HL-60/S4 (cell line): ENCODE data around the gene VSNL1.

Experiments
- in situ Hi-C: fragments of 300-500 bp; cut with MboI; formaldehyde crosslinking; loops from 2 replicates; pipeline ENCODE4 v1.14.3; 2022; ENCODE audit warnings: low sequenced_read_pairs

Gene VSNL1

DNA sequence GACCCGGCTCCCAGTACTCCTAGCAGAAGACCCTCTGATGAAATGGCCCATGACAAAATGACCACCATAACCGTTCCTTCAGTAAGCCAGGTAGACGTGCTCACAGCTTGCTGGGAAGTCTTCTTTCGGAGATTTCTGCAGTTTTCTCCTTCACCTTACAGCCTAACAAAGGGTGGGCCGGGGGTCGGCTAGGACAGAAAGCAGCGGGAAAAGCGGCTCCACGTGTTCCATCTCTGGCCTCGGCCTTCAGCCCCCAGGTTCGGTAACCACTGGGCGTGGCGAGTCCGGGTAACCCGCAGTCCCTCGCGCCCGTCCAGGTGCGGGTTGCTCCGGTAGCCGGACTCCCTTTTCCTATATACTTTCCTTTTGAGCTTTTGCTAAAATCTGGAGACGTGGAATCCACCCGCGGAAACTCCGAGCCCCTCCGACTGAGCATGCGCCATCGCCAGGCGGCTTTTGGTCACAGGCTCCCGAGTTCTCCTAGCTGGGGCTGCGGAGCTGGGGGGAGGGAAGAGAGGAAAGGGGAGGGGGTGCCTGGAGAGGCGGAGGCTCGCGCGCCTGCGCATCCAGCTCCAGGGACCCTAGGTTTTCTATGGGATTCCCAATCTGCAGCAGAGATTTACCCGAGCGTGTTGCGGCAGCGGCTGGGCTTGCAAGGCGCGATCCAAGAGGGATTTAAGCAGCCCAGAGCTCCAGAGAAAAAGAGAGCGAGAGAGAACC is at the start of gene VSNL1:
VSNL1 (plus strand) TSS at position 604 of the 720 bp plus-strand sequence. CDS start 51,379 bp downstream, outside the sequence.
- in situ Hi-C loops: no loop called here

DNA sequence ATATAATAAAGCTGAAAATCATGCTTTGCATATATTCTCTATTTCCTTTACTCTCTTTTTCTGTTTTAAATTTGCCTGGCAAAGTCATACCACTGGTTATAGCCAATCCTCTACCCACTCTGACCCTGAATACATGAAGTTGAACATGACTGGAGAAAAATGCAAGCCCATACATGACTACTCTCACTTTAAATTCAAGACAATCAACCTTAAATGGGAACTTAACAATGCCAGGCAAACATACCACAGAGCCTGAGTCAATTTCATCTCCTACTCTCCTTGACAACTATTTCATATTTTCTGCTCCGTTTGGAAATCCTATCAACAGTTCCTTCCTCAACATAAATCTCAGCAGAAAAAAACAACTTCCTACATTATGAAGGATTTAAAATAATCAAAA is 44.9 kb upstream of the VSNL1 start:
- in situ Hi-C loops: no loop called here

DNA sequence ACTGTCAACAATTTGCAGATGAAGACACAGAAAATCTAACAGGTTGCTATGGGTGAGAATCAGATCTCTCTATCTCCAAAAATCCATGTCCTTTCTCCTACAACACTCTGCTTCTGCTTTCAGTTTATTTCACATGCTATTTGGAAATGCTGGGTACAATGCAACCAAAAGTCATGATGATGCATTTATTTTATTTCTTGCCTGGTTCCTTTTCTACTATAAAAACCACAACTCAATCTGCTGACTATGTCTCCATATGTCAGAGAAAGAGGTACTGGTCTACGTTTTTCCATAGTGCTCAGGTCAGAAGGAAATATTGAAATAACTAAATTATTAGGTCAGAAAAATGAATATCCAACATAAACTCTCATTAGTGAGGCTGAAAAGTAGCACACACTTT is 42.8 kb upstream of the VSNL1 start:
- in situ Hi-C loops: no loop called here

DNA sequence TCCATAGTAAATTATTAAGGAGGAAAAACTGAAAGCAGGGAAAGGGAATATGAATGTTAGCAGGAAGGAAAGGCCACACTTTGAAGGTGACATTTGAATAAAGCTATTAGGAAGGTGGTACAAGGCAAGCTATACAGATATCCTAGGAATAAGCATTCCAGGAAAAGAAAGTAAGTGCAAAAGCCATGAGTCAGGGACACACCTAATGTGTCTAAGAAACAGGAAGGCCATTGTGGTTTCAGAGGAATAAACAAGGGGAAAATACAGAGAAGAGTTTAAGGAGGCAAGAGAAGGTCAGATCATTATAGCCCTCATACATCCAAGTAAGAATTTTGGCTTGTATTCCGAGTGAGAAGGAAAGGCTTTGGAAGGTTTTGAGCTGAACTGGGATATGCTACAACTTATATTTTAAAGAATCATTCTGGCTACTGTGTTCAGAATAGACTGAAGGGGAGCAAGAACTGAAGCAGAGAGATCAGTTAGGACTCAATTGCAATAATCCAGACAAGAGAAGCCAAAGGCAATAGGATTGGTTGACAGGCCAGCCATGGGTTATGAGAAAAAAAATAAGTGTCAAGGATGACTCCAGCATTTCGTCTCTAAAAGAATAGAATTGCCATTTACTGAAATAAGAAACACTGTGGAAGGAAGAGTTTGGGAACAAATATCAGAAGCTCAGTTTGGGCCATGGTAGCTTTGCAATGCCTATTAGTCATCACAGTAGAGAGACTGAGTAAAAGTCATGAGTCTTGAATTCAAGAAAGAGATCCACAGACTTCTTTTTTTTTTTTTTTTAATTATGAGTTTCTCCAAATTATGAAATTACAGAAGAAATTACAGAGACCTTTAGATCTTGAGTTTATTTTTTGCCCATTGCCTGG is 33.5 kb upstream of the VSNL1 start:
- in situ Hi-C loops: no loop called here

DNA sequence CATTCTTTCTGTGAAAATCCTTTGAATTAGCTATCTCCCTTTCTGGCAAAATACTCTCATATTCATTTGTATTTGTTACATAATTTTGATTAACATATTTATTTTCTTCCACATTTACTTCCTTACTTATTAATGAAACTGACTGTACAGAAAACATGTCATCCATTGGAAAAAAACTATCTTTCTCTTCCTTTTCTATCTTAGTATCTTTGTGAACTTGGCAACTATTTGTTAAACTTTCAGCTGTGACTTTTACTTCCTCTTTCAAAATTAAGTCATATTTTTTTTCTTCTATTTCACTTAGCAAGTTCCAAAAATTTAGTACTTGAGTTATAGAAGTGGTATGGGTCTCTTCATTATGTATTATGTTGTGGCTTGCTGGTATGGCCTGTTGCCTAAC is 24.8 kb upstream of the VSNL1 start:
- in situ Hi-C loops: no loop called here

DNA sequence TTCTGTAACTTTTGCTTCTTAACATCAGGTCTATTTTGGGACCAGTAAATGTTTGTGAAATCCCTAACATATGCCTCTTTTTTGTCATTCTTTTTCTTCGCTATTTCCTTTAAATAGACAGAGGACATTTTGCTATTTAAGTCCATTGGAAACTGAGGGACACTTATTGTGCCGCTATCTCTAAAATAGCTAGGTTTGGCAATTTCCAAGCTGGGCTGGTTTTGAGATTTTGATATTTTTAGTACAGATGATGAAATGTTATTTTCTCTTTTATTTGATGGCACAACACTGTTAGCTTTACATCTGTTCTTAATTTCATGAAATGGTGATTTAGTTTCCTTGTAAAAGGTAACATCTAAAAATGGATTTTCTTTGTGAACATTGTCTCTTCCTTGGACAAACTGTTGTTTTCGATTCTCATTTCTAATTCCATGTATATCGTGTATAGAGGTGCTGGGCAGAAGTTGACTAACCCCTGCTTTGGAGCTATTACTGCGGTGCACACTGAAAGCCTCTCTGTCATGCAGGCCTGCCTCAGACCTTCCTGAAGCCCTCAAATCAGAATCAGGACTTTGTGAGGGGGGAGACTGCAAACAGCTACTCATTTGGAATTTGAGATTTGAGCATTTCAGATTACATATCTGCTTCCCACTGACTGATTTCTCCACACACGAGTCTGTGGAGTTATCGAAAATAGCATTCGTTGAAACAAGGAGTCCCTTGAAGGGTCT is 22.9 kb upstream of the VSNL1 start:
- in situ Hi-C loops: no loop called here

DNA sequence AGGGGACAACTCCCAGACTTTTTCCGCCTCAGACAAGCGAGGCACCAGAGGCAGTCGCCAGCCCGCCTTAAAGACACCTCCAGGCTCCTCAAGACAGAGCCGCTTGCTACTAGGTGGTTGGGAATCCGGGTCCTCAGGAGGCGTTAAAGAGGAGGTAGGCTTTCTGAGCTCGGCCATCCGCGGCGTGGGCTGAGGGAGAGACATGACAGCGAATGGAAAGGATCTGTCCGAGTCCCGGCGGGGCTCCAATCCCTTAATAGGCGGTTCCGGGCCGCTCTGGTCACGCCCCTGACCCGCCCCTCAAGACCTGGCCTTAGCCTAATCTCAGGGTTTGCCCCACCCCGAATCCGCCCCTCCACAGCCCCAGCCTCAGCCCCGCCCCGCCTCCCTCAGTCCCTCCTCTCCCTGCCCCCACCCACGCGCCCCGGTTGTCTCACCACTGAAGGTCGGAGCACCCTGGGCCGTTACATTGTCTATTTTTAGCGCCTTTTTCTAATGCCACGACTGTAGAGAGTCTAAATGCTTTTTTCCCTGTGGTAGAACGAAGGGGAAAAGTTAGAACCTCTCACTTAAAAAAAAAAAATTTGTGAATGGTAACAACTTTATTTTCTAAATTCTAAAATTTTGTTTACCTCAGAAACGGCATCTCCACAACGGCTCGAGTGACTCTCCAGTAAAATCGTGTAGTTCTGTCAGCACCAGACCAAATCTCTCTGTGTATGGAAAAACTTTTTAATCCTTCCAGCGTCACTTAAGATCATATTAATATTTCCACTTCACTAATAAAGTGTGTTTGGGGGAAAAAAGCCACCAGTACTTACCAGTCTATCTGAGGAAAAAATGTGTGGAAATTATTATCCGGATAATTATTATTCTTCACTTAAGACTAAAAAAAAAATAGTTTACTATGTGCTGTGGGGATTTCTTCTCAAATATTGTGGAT is 22.0 kb upstream of the VSNL1 start, which contains the start of gene RAD51AP2:
RAD51AP2 (minus strand) TSS at position 229 of the 943 bp plus-strand sequence; CDS start at position 204, 25 bp downstream.
- in situ Hi-C loops: no loop called here

DNA sequence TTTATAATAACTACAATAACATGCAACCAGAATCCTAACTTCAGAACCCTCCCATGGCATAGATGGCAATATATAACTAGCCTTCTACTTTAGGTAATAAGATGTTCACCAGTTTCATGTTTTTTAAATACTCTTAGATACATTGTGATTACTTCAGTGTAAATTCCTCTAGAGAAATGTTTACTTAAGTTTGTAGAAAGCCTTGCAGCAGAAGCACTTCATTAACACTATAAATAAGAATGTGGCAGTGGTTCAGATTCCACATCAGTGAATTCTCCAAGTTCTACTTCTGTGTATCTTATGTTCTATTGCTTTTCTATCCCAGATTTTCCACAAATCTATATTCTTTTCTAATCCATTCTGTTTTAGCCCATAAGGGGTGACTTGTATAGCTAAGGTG is 21.0 kb upstream of the VSNL1 start:
- in situ Hi-C loops: no loop called here

DNA sequence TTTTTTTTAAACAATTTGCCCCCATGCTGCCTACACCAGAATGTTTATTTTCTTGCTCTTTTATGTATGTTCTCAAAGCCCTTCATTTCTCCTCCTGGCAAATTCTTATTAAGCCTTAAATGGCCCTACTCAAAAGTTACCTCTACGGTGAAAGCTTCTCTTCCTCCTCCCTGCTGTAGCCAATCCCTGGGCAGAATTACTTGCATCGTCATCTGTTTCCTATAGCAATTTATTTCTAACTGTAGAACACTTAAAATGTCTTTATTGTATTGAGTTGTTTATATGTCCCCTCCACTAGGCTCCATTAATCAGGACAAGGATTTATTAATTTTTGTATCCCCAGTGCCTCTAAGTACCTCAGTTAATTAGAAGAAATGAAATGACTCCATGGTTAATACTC is 19.7 kb upstream of the VSNL1 start:
- in situ Hi-C loops: no loop called here

DNA sequence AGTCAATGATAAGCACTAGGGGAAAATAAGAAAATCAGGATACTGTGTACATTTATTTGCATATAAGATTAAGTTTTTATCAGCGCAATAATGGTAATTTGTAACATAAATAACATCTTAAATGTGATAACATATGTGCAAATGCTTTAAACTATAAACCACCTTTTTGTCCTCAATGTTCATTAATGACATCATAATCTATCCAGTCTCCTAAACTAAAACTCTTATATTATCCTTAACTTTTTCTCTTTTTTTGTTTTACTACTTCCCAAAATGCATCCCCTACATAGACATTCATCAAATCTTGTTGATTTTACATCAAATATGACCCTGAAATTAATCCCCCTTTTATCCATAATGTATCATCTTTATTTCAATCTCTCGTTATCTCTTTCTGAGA is 18.9 kb upstream of the VSNL1 start:
- in situ Hi-C loops: no loop called here

DNA sequence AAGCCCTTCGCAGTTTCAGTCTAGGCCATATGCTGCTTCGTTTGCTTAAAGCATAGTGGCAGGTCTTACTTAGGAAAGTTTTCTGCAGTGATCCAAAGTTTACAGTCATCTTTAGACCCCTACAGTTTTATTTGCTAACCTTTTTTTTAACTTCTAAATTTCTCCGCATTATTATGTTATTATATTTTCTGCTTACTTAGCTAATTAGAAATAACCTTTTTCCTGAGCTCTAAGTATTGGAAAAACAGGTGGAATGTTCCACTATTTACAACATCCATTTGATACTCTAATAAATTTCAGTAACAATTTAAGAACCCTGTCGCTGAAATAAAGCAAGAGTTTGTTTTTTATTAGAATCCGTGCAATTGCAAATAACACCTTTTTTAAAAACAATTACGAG is 18.2 kb upstream of the VSNL1 start:
- in situ Hi-C loops: no loop called here

DNA sequence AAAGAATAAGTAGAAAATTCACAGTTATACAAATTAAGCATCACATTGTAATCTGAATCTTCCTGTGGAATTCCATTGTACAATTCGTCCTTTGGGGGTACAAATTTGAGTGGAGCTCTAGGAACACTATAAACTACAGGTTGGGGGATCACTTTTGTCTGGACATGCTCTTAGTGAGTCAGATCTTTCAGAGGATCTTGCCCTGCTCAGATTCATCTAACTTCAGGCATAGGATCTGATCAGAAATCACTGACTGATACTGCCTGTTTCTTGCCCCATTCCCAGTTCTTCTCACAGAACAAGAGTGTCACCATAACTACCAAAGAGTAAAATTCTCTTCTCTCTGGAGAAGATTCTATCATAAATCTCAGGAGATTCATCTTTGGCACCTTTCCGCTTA is 10.7 kb upstream of the VSNL1 start:
- in situ Hi-C loops: no loop called here

DNA sequence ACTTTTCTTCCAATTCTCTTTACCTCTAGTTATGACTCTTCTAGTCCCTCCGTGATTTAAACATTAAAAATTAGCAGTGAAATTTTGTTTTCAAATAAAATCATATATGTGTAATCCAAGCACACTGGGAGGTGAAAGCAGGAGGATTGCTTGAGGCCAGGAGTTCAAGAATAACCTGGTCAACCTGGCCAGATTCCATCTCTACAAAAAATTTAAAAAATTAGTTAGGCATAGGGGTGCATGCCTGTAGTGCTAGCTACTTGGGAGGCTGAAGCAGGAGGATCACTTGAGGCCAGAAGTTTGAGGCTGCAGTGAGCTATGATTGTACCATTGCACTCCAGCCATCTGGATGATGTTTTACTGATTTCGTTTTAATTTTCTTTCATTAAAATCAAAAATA is 7.0 kb upstream of the VSNL1 start:
- in situ Hi-C loops: no loop called here

DNA sequence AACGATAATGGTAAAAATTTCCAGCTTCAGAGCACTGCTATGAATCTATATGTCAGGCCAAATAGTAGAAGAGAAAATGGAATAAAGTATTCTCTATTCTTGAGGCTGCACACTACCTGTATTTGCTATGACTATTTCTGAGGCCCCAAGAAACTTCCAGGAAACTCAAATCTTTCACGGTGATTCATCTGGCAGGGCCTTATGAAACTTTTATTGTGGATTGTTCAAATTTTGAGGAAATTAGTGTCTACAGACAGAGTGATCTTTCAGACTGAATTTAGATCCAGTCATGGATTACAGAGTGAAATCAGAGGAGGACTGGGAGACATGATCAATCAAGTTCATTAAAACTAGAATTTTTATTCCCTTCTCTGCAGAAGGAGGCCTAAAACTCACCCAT is 4.1 kb upstream of the VSNL1 start:
- in situ Hi-C loops: no loop called here

DNA sequence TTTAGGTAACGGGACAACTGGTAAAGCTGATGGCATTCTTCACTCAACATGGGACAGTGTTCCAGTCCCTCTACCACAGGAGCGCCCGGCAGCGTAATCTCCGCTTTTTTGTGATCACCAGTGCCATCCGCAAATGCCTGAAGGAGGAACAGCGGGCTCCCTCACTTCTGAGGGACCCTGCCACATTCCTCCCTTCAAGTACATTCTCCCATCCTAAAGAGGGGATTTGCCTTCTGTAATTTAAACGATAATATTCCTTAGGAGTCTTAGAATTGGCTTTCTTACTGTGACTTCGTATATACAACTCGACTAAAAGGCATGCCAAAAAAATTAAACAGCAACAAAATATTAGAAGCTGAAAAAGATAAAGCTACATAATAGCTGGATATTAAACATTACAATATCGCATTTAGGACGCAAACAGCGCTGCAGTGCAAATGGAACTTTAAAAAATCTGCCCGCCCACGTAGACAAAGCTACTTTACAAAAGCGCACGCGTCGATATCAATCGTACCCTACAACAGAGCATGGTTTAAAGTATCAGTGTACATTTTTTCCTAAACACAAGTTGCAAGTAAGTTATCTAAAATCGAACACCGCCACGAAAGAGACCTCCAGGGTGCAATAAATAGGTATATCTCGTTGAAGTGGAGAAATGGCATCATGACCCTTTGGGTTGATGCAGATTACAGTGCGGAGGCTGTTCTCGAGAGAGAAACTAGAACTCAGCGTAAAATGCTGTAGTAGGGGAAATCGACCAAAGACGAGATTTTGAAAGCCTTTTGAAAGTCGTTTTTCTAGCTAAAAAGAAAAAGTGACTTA is 2.3 kb upstream of the VSNL1 start:
- in situ Hi-C loops: no loop called here

DNA sequence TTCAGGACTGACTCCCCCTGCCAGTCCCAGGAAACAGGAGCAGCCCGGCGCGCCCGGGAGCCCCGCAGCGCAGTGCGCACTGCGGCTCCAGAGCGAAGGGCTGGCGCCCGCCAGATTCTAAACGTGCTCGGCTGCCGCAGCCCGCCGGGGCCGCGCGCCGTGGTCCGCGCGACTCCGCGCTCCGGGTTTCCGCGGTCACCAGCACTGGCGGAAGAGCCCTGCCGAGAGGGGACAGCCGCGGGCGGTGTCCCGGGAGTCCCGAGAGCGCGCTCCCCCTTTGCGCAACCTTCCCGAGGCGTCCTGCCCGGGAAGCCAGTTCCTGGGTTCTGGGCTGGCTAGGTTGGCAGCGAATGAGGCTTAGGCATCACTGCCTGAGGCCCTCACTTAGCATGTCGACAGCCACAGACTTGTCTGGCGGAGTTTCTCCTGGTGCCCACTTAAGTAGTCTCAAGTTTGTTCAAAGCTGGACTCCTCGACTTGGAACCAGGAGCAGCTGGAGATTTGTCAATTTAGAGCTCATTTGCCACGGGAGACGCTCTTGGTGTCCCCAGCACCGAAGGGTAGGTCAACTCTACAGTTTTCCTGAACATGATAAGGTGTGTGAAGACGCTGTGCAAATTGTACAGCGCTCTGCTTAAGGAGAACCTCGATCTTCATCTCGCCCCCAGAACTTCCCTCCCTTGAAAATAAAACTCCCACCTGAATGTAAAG is 1.5 kb upstream of the VSNL1 start:
- in situ Hi-C loops: no loop called here

DNA sequence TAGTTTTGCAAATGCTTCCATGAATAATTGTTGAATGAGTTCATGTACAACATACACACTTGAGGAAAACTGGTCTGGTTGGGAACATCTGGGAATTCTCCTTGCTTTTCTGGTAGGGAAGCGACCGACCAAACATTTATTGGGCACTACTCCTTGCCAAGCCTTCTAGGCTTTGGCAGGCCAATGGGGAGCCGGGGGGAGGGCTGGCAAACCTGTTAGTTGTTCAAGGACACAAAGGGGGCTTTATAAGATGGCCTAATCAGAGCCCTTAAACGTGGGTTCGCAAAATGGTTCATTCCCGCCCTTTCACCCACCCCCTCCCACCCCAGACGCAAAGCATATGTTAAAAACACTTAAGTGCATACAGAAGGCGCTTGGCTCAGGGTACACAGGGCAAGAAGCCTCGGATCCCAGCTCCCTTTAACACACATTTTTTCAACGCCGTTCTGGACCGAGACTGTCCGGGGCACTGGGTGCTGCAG is 844 bp upstream of the VSNL1 start:
- in situ Hi-C loops: no loop called here

DNA sequence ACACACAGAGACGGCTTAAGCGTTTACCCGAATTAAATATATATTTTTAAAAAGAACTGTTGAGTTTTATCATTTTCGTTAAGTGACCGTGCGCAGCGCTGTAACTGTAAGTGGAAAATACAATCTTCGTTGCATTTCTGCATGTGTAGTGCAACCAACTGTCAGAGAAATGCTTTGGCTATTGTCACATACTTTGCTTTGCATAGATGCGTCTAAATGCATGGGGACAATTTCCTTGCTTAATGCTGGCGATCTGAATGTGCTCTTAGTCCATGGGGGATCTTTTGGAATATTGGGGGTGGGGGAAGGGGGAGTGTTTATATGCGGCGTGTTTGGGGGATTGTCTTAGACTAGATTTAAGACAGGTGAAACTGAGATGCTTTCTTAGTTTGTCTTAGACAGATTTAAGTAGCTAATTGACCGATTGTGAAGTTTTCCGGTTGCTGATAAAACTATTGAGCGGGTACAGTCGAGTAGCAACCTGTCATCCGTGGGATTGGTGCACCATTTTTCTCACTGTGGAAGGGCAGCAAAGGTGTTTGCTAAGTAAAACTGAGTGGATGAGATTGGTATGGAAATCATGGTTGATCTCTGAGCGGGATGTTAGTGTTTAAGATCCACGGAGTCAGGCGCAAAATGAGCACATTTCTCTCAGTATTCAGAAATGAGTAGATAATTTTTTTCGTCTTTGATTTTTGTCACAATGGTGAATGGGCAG is 476 bp downstream of the VSNL1 start:
- in situ Hi-C loops: no loop called here
